ENCODE measurements around the gene ANKRD66. TPM values are rescaled to one million over a fixed set of nuclear protein-coding genes. Genes with fewer than 3 reads are reported as not detected.

Gene ANKRD66
- polyA plus RNA-seq, 1 experiment, result not detected

- H3K27me3 ChIP-seq (ENCODE audit: control insufficient read depth, insufficient read depth, low read length), result no peaks in the 10 kb centered on the region
- ChIA-PET POLR2A (no interaction called here), CTCF (no interaction called here)
- no peak for TF ChIP-seq CTCF (IDR thresholded peaks at IDR 0.05; ENCODE audit: insufficient read depth, low read depth, low read length)
- DNase-seq (ENCODE audit: low read depth), result no peak
- H3K36me3 ChIP-seq (ENCODE audit: control insufficient read depth, insufficient read depth, low read length), result no peaks in the 10 kb centered on the region
- H3K4me3 ChIP-seq (ENCODE audit: low read depth, low read length), result no peak overlapping the region
These were observed 43.0 kb downstream of the ANKRD66 start for GRCh38 chr6:46789434-46790354.

GRCh38 chr6:46790355-46790874, 43.7 kb downstream of the ANKRD66 start:
- TF ChIP-seq CTCF (IDR thresholded peaks at IDR 0.05; ENCODE audit: insufficient read depth, low read depth, low read length), result no peak
- DNase-seq (ENCODE audit: low read depth), result no peak
- ChIA-PET POLR2A (no interaction called here), CTCF (no interaction called here)
- Histone ChIP-seq H3K36me3 (ENCODE audit: control insufficient read depth, insufficient read depth, low read length) (no peaks in the 10 kb centered on the region), H3K4me3 (ENCODE audit: low read depth, low read length) (no peak overlapping the region), H3K27me3 (ENCODE audit: control insufficient read depth, insufficient read depth, low read length) (no peaks in the 10 kb centered on the region)

GRCh38 chr6:46792635-46793034, 45.9 kb downstream of the ANKRD66 start:
- no peak for DNase-seq (ENCODE audit: low read depth)
- POLR2A ChIA-PET, result no interaction called here
- CTCF ChIA-PET, result no interaction called here

GRCh38 chr6:46793138-46793537, 46.4 kb downstream of the ANKRD66 start, which contains the start of gene MEP1A:
TSS of gene MEP1A (plus strand) at chr6:46793389. CDS start at chr6:46793399, 10 bp downstream.
- POLR2A ChIA-PET, result no interaction called here
- DNase-seq (ENCODE audit: low read depth), result no peak
- H3K36me3 ChIP-seq (ENCODE audit: control insufficient read depth, insufficient read depth, low read length), result no peaks in the 10 kb centered on the region
- H3K27me3 ChIP-seq (ENCODE audit: control insufficient read depth, insufficient read depth, low read length), result no peaks in the 10 kb centered on the region
- H3K4me3 ChIP-seq (ENCODE audit: low read depth, low read length), result no peak within 1 kb of the TSS
- CTCF ChIA-PET, result no interaction called here
- no peak for TF ChIP-seq CTCF (IDR thresholded peaks at IDR 0.05; ENCODE audit: insufficient read depth, low read depth, low read length)

More at GRCh38 chr6:46792635-46793034, 45.9 kb downstream of the ANKRD66 start:
- no peaks in the 10 kb centered on the region for H3K36me3 ChIP-seq (ENCODE audit: control insufficient read depth, insufficient read depth, low read length)
- no peak for TF ChIP-seq CTCF (IDR thresholded peaks at IDR 0.05; ENCODE audit: insufficient read depth, low read depth, low read length)
- H3K27me3 ChIP-seq (ENCODE audit: control insufficient read depth, insufficient read depth, low read length), result no peaks in the 10 kb centered on the region
- H3K4me3 ChIP-seq (ENCODE audit: low read depth, low read length), result no peak overlapping the region

- ChIA-PET CTCF (no interaction called here), POLR2A (no interaction called here)
- no peak overlapping the region for H3K4me3 ChIP-seq (ENCODE audit: low read depth, low read length)
- TF ChIP-seq CTCF (IDR thresholded peaks at IDR 0.05; ENCODE audit: insufficient read depth, low read depth, low read length), result no peak
- H3K36me3 ChIP-seq (ENCODE audit: control insufficient read depth, insufficient read depth, low read length), result no peaks in the 10 kb centered on the region
- no peaks in the 10 kb centered on the region for H3K27me3 ChIP-seq (ENCODE audit: control insufficient read depth, insufficient read depth, low read length)
- DNase-seq (ENCODE audit: low read depth), result no peak
These were observed 47.3 kb downstream of the ANKRD66 start for GRCh38 chr6:46794068-46794467.

All from BJ (cell line).